NCI-H187 treated with DMSO at 0.1 percent for 48 hours (cell line): ENCODE results near the gene FKBP5.
"Not testable (repeated sequence)": the region's sequence is repeated elsewhere in the genome, so short reads cannot be mapped to it uniquely, and the experiment has no call there.

Source experiments
- DNase-seq: peaks from one replicate; lab custom pipeline; 2025; lab: John Stamatoyannopoulos, UW

Gene FKBP5

GRCh38 chr6:35611240-35611639, 77.5 kb downstream of the FKBP5 start:
- no peak for DNase-seq

GRCh38 chr6:35610830-35611229, 77.9 kb downstream of the FKBP5 start:
- no peak for DNase-seq

- DNase-seq: no peak
Observed at GRCh38 chr6:35609588-35609987, 79.1 kb downstream of the FKBP5 start.

- DNase-seq: no peak
Observed at GRCh38 chr6:35607517-35608233, 81.0 kb downstream of the FKBP5 start.

- DNase-seq: no peak
Observed at GRCh38 chr6:35605600-35605999, 83.1 kb downstream of the FKBP5 start.

GRCh38 chr6:35603326-35604202, 85.2 kb downstream of the FKBP5 start:
- no peak for DNase-seq

- no peak for DNase-seq
Observed at GRCh38 chr6:35602133-35602946, 86.4 kb downstream of the FKBP5 start.

- DNase-seq: no peak
Observed at GRCh38 chr6:35601331-35602132, 87.2 kb downstream of the FKBP5 start.

- no peak for DNase-seq
Observed at GRCh38 chr6:35600659-35601125, 88.0 kb downstream of the FKBP5 start.

GRCh38 chr6:35599761-35600658, 88.7 kb downstream of the FKBP5 start:
- no peak for DNase-seq

GRCh38 chr6:35598621-35599020, 90.1 kb downstream of the FKBP5 start:
- DNase-seq: not testable (repeated sequence)

- no peak for DNase-seq
Observed at GRCh38 chr6:35596448-35597442, 92.0 kb downstream of the FKBP5 start.

GRCh38 chr6:35594503-35595186, 94.1 kb downstream of the FKBP5 start:
- DNase-seq: no peak

GRCh38 chr6:35592178-35592577, 96.5 kb downstream of the FKBP5 start:
- DNase-seq: no peak

- no peak for DNase-seq
Observed at GRCh38 chr6:35590622-35591066, 98.1 kb downstream of the FKBP5 start.

GRCh38 chr6:35589904-35590303, 98.8 kb downstream of the FKBP5 start:
- no peak for DNase-seq

GRCh38 chr6:35589201-35589739, 99.4 kb downstream of the FKBP5 start:
- DNase-seq: no peak

GRCh38 chr6:35587167-35587566, 101.5 kb downstream of the FKBP5 start:
- DNase-seq: no peak
